PC-3 (cell line): Measurements from ENCODE around the gene RHOBTB3. TPM values are rescaled to one million over a fixed set of nuclear protein-coding genes. Genes with fewer than 3 reads are reported as not detected.

Experiments
- ATAC-seq: fragments of 200-7000 bp; cut with Tn5 transposase; 2 replicates; pipeline ENCODE4 v1.9.1; 2020; ENCODE audit warnings: mild to moderate bottlenecking, moderate library complexity
- BruUV-seq: library from RNA; stranded (reverse); fragments of 400-500 nt; replicated peaks from 2 replicates; lab custom pipeline; 2021; lab: Mats Ljungman, UMichigan
- CTCF ChIA-PET: fragments of 300-600 bp; sonication (Branson Sonifier 250); formaldehyde crosslinking; loops from one replicate; lab custom pipeline; 2022; ENCODE audit warnings: antibody characterized with exemption; lab: Charles Lee
- POLR2A ChIA-PET: fragments of 300-600 bp; sonication (Branson Sonifier 250); formaldehyde crosslinking; loops from one replicate; lab custom pipeline; 2022; ENCODE audit warnings: antibody characterized with exemption; ENCODE audit not compliant: unreplicated experiment; lab: Charles Lee
- DNase-seq: peaks from one replicate; pipeline ENCODE4 v3.0.0-alpha.2; 2015
- H2AFZ ChIP-seq: fragments of 300-600 bp; sonication (generic); 2 replicates; pipeline ENCODE4 v1.6.0; 2016; ENCODE audit warnings: antibody characterized with exemption, low read length
- H3F3A ChIP-seq: fragments of 300-600 bp; sonication (generic); one replicate; pipeline ENCODE4 v1.6.0; 2017; ENCODE audit warnings: antibody characterized with exemption, low read length, control low read depth, mild to moderate bottlenecking; ENCODE audit not compliant: unreplicated experiment
- H3K27ac ChIP-seq: fragments of 300-600 bp; sonication (generic); 2 replicates; pipeline ENCODE4 v1.5.1; 2016; ENCODE audit warnings: mild to moderate bottlenecking, low read length
- H3K27me3 ChIP-seq: fragments of 300-600 bp; sonication (generic); 2 replicates; pipeline ENCODE4 v1.6.1; 2016; ENCODE audit warnings: low read length, mixed read lengths
- H3K36me3 ChIP-seq: fragments of 300-600 bp; sonication (generic); 2 replicates; pipeline ENCODE4 v1.6.1; 2016; ENCODE audit warnings: low read depth, mixed run types, low read length, mixed read lengths
- H3K4me1 ChIP-seq: fragments of 300-600 bp; sonication (generic); 2 replicates; pipeline ENCODE4 v1.5.1; 2016; ENCODE audit warnings: low read length; ENCODE audit not compliant: insufficient read depth
- H3K4me2 ChIP-seq: fragments of 300-600 bp; sonication (generic); 2 replicates; pipeline ENCODE4 v1.6.0; 2016; ENCODE audit warnings: low read length
- H3K4me3 ChIP-seq: fragments of 300-600 bp; sonication (generic); 2 replicates; pipeline ENCODE4 v1.5.1; 2016; ENCODE audit warnings: mild to moderate bottlenecking, low read length, mixed read lengths
- H3K79me2 ChIP-seq: fragments of 300-600 bp; sonication (generic); 2 replicates; pipeline ENCODE4 v1.6.1; 2017; ENCODE audit warnings: low read length, mixed read lengths
- H3K9ac ChIP-seq: fragments of 300-600 bp; sonication (generic); 2 replicates; pipeline ENCODE4 v1.6.0; 2016; ENCODE audit warnings: mild to moderate bottlenecking, low read length
- H3K9me2 ChIP-seq: fragments of 300-600 bp; sonication (generic); replicated peaks from 2 replicates; pipeline ENCODE4 v1.6.1; 2016; ENCODE audit warnings: mixed run types, low read length, mixed read lengths
- H3K9me3 ChIP-seq: fragments of 300-600 bp; sonication (generic); 2 replicates; pipeline ENCODE4 v1.6.1; 2016; ENCODE audit warnings: low read length, mixed read lengths
- H4K20me1 ChIP-seq: fragments of 300-600 bp; sonication (generic); 2 replicates; pipeline ENCODE4 v1.6.1; 2016; ENCODE audit warnings: low read length, mixed read lengths
- EZH2 ChIP-seq: fragments of 300-600 bp; sonication (generic); IDR thresholded peaks from one replicate; pipeline ENCODE4 v1.6.1; 2017; ENCODE audit warnings: antibody characterized with exemption, mild to moderate bottlenecking, low read length; ENCODE audit not compliant: unreplicated experiment
- EZH2phosphoT487 ChIP-seq: fragments of 300-600 bp; sonication (generic); IDR thresholded peaks from 2 replicates; pipeline ENCODE4 v1.6.1; 2018; ENCODE audit warnings: mild to moderate bottlenecking, antibody characterized with exemption, low read length, borderline replicate concordance
- intact Hi-C: fragments of 100-400 bp; cut with micrococcal nuclease; formaldehyde crosslinking; loops from 2 replicates; pipeline ENCODE4 v1.9.0; 2023
- total RNA-seq: library from RNA; depleted of rRNA; stranded (reverse); fragments of >200 nt; gene quantifications from 2 replicates; pipeline ENCODE4 v1.2.3, GENCODE V29; 2014
- TF ChIP-seq, protein P1 (sequence below): fragments of 300-600 bp; sonication (generic); conservative IDR thresholded peaks from 2 replicates; pipeline ENCODE4 v1.5.1; 2017; ENCODE audit warnings: antibody characterized with exemption, low read depth, mild to moderate bottlenecking, low read length

RHOBTB3 gene
- total RNA-seq, 1 experiment from 2014 or later, result 16.3 TPM

DNA sequence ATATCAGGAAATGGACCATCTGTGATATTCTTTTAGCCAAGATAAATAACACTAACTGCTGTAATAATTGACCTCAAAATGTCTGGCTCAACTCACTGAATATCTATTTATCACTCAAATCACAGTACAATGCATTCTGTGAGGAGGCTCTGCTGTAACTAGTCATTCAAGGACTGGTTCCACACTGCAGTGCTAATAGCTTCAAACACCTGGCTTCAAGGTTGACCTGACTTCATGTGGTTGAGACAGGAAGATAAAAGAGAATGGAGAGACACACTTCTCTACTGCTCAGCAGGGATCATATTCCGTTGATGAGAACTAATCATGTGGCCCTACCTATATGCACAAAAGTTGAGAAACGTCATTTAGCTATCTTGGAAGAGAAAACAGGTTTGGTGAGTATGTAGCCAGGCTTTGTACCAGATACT, 3.4 kb upstream of the RHOBTB3 start:
- ChIA-PET POLR2A (no interaction called here), CTCF (no interaction called here)
- Histone ChIP-seq H3K36me3 (no peaks in the 10 kb centered on the region), H3K9me3 (no peaks in the 10 kb centered on the region), H3K4me2 (peak overlapping the region; percentile 50), H3K4me1 (peaks cover 24% of the 10 kb centered on the region), H4K20me1 (no peaks in the 10 kb centered on the region), H3K9ac (no peak overlapping the region), H2AFZ (peak overlapping the region; percentile 7; the same call in 1 of the 2 replicates), H3K27ac (no peak overlapping the region), H3K79me2 (peaks cover 9% of the 10 kb centered on the region; the same call in 1 of the 2 replicates), H3F3A (no peaks in the 10 kb centered on the region), H3K9me2 (no peaks in the 10 kb centered on the region), H3K27me3 (no peaks in the 10 kb centered on the region), H3K4me3 (no peak overlapping the region)
- DNase-seq, result peak; percentile 55
- TF ChIP-seq EZH2phosphoT487 (no peak), EZH2 (no peak)
- TF ChIP-seq, protein P1, sequence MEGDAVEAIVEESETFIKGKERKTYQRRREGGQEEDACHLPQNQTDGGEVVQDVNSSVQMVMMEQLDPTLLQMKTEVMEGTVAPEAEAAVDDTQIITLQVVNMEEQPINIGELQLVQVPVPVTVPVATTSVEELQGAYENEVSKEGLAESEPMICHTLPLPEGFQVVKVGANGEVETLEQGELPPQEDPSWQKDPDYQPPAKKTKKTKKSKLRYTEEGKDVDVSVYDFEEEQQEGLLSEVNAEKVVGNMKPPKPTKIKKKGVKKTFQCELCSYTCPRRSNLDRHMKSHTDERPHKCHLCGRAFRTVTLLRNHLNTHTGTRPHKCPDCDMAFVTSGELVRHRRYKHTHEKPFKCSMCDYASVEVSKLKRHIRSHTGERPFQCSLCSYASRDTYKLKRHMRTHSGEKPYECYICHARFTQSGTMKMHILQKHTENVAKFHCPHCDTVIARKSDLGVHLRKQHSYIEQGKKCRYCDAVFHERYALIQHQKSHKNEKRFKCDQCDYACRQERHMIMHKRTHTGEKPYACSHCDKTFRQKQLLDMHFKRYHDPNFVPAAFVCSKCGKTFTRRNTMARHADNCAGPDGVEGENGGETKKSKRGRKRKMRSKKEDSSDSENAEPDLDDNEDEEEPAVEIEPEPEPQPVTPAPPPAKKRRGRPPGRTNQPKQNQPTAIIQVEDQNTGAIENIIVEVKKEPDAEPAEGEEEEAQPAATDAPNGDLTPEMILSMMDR, result no peak
- intact Hi-C loops, result no loop called here
- BruUV-seq, result no TSS peak
- ATAC-seq, result no peak

DNA sequence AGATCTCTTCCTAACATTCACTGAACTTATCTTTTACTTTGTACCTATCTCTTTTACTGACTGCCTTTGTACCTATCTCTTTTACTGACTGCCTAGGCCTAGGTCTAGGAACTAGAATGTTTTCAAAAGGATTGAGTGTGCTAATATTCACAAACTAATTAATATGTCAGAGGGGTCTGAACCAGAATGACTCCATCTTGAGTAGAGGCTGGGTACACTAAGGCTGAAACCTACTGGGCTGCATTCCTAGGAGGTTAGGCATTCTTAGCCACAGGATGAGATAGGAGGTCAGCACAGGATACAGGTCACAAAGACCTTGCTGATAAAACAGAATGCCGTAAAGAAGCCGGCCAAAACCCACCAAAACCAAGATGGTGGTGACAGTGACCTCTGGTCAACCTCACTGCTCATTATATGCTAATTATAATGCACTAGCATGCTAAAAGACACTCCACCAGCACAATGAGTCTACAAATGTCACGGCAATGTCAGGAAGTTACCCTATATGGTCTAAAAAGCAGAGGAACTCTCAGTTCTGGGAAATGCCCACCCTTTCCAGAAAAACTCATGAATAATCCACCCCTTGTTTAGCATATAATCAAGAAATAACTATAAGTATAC, 2.5 kb upstream of the RHOBTB3 start:
- H3K36me3 ChIP-seq, result no peaks in the 10 kb centered on the region
- peak overlapping the region; percentile 7; the same call in 1 of the 2 replicates for H2AFZ ChIP-seq
- H3K27me3 ChIP-seq, result no peaks in the 10 kb centered on the region
- no peak overlapping the region for H3K4me3 ChIP-seq
- no peaks in the 10 kb centered on the region for H4K20me1 ChIP-seq
- no peaks in the 10 kb centered on the region for H3K9me2 ChIP-seq
- H3K79me2 ChIP-seq, result peaks cover 12% of the 10 kb centered on the region; the same call in 1 of the 2 replicates
- no peak for ATAC-seq
- CTCF ChIA-PET, result no interaction called here
- peak overlapping the region; percentile 50 for H3K4me2 ChIP-seq
- intact Hi-C loops, result no loop called here
- H3K9ac ChIP-seq, result no peak overlapping the region
- peak; percentile 31 for DNase-seq
- no peaks in the 10 kb centered on the region for H3F3A ChIP-seq
- TF ChIP-seq, protein P1, result no peak
- no peak for TF ChIP-seq EZH2phosphoT487
- no peak for TF ChIP-seq EZH2
- POLR2A ChIA-PET, result no interaction called here
- H3K9me3 ChIP-seq, result no peaks in the 10 kb centered on the region
- peaks cover 28% of the 10 kb centered on the region for H3K4me1 ChIP-seq
- peak overlapping the region; percentile 22 for H3K27ac ChIP-seq
- BruUV-seq, result no TSS peak
